ENCODE results near the gene UTP18.

DNA sequence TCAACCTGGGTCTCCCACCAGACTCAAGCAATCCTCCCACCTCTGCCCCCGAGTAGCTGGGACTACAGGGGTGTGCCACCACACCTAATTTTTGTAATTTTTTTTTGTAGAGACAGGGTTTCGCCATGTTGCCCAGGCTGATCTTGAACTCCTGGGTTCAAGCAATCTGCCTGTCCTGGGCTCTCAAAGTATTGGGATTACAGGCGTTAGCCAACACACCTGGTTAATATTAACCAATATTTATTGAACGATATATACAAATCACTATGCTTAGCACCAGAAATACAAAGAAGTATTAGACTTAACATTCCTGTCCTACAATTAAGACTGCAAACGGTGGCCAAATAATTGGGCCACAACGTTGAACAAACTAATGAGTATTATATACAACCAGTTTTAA lies 4.7 kb upstream of the UTP18 start:
- TF ChIP-seq POLR2AphosphoS5 (IDR thresholded peaks at IDR 0.05) (no peak), POLR2A (IDR thresholded peaks at IDR 0.05) (no peak), EP300 (IDR thresholded peaks at IDR 0.05) (no peak)
- TF ChIP-seq, protein P1, sequence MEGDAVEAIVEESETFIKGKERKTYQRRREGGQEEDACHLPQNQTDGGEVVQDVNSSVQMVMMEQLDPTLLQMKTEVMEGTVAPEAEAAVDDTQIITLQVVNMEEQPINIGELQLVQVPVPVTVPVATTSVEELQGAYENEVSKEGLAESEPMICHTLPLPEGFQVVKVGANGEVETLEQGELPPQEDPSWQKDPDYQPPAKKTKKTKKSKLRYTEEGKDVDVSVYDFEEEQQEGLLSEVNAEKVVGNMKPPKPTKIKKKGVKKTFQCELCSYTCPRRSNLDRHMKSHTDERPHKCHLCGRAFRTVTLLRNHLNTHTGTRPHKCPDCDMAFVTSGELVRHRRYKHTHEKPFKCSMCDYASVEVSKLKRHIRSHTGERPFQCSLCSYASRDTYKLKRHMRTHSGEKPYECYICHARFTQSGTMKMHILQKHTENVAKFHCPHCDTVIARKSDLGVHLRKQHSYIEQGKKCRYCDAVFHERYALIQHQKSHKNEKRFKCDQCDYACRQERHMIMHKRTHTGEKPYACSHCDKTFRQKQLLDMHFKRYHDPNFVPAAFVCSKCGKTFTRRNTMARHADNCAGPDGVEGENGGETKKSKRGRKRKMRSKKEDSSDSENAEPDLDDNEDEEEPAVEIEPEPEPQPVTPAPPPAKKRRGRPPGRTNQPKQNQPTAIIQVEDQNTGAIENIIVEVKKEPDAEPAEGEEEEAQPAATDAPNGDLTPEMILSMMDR (IDR thresholded peaks at IDR 0.05), result no peak

Measured in sigmoid colon (tissue), 4 donors.